Panc1 (cell line): ENCODE results near the gene LELP1.

Experiments used
- POLR2AphosphoS5 ChIP-seq: IDR thresholded peaks from 2 replicates; pipeline ENCODE4 v1.6.1; 2012; ENCODE audit warnings: mild to moderate bottlenecking, low read depth, low read length, moderate library complexity
- TF ChIP-seq, protein P1 (sequence below), 2 experiments: IDR thresholded peaks; 2 replicates each; pipeline ENCODE4 v1.6.1; 2011 to 2012; ENCODE audit warnings: low read depth in 2 of 2, control low read depth in 1 of 2, low read length in 1 of 2, mild to moderate bottlenecking in 1 of 2, moderate library complexity in 1 of 2; ENCODE audit not compliant: insufficient read depth in 1 of 2
- TF ChIP-seq, protein P2 (sequence below): fragments of 450-650 bp; IDR thresholded peaks from 2 replicates; pipeline ENCODE4 v1.5.1; 2017; ENCODE audit warnings: mild to moderate bottlenecking

DNA sequence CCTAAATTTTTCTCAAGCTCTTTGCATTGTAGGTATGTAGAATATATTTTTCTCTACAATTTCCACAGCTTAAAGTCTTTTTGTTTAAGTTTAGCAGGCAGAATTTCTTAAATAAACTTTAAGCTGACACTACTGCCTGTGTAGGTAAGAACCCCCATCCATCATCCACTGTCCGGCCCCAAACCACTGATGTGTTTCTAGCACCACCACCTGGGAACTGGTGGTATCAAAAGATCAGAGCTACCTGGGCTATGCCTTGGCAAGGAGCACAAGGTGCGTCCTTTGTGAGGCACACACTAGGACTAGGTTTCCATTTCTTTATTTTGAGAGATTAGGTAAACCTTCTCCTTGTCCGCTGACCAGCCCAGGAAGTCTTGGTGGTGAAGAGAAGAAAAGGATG is 10.5 kb upstream of the LELP1 start:
- TF ChIP-seq, protein P1, sequence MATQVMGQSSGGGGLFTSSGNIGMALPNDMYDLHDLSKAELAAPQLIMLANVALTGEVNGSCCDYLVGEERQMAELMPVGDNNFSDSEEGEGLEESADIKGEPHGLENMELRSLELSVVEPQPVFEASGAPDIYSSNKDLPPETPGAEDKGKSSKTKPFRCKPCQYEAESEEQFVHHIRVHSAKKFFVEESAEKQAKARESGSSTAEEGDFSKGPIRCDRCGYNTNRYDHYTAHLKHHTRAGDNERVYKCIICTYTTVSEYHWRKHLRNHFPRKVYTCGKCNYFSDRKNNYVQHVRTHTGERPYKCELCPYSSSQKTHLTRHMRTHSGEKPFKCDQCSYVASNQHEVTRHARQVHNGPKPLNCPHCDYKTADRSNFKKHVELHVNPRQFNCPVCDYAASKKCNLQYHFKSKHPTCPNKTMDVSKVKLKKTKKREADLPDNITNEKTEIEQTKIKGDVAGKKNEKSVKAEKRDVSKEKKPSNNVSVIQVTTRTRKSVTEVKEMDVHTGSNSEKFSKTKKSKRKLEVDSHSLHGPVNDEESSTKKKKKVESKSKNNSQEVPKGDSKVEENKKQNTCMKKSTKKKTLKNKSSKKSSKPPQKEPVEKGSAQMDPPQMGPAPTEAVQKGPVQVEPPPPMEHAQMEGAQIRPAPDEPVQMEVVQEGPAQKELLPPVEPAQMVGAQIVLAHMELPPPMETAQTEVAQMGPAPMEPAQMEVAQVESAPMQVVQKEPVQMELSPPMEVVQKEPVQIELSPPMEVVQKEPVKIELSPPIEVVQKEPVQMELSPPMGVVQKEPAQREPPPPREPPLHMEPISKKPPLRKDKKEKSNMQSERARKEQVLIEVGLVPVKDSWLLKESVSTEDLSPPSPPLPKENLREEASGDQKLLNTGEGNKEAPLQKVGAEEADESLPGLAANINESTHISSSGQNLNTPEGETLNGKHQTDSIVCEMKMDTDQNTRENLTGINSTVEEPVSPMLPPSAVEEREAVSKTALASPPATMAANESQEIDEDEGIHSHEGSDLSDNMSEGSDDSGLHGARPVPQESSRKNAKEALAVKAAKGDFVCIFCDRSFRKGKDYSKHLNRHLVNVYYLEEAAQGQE (IDR thresholded peaks at IDR 0.05; ENCODE audit: insufficient read depth in 1 of 2, low read depth in 2 of 2, low read length in 1 of 2): no peak
- TF ChIP-seq, protein P2, sequence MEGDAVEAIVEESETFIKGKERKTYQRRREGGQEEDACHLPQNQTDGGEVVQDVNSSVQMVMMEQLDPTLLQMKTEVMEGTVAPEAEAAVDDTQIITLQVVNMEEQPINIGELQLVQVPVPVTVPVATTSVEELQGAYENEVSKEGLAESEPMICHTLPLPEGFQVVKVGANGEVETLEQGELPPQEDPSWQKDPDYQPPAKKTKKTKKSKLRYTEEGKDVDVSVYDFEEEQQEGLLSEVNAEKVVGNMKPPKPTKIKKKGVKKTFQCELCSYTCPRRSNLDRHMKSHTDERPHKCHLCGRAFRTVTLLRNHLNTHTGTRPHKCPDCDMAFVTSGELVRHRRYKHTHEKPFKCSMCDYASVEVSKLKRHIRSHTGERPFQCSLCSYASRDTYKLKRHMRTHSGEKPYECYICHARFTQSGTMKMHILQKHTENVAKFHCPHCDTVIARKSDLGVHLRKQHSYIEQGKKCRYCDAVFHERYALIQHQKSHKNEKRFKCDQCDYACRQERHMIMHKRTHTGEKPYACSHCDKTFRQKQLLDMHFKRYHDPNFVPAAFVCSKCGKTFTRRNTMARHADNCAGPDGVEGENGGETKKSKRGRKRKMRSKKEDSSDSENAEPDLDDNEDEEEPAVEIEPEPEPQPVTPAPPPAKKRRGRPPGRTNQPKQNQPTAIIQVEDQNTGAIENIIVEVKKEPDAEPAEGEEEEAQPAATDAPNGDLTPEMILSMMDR: peak; percentile 73
- TF ChIP-seq POLR2AphosphoS5: no peak
